Cardiac muscle cell (in vitro differentiated cells and primary cell): ENCODE data around the gene NT5C3A. TPM values are rescaled to one million over a fixed set of nuclear protein-coding genes. Genes with fewer than 3 reads are reported as not detected.

Experiments used
- DNase-seq, 2 donors: peaks; one replicate each; pipeline versions ENCODE4 v3.0.0 to v3.0.0-alpha.2; 2010 to 2017; ENCODE audit warnings: low read depth in 1 of 2, low spot score in 1 of 2
- H3K27ac ChIP-seq: fragments of 200-600 bp; sonication (generic); 2 replicates; pipeline ENCODE4 v1.5.1; 2016
- H3K27me3 ChIP-seq: fragments of 200-600 bp; sonication (generic); 2 replicates; pipeline ENCODE4 v1.6.0; 2016; ENCODE audit warnings: control low read depth
- H3K36me3 ChIP-seq: fragments of 200-600 bp; sonication (generic); 2 replicates; pipeline ENCODE4 v1.5.1; 2016; ENCODE audit warnings: control low read depth
- H3K4me1 ChIP-seq: fragments of 200-600 bp; sonication (generic); 2 replicates; pipeline ENCODE4 v1.8.1; 2017; ENCODE audit warnings: low read depth, mild to moderate bottlenecking, mixed run types
- H3K4me3 ChIP-seq: fragments of 200-600 bp; sonication (generic); 2 replicates; pipeline ENCODE4 v1.5.1; 2016; ENCODE audit warnings: mild to moderate bottlenecking
- H3K9me3 ChIP-seq: fragments of 200-600 bp; sonication (generic); 2 replicates; pipeline ENCODE4 v1.5.1; 2017; ENCODE audit warnings: low read depth, mild to moderate bottlenecking, control low read depth
- polyA plus RNA-seq: library from polyadenylated mRNA; unstranded; fragments of >200 nt; fragmentation: Nextera tagmentation; extraction: Ambion mirVana; gene quantifications from 2 replicates; pipeline ENCODE4 v1.2.1, GENCODE V29; 2016
- total RNA-seq: library from RNA; depleted of rRNA; stranded (reverse); fragments of >200 nt; gene quantifications from 2 replicates; pipeline ENCODE4 v1.2.3, GENCODE V29; 2016
- TF ChIP-seq, protein P1 (sequence below): IDR thresholded peaks from 2 replicates; pipeline ENCODE4 v1.5.1; 2012; ENCODE audit warnings: low read depth, mild to moderate bottlenecking, low read length

The NT5C3A gene
- total and polyA plus RNA-seq, 2 experiments from 2014 or later, result 26.9 to 37.6 TPM

DNA sequence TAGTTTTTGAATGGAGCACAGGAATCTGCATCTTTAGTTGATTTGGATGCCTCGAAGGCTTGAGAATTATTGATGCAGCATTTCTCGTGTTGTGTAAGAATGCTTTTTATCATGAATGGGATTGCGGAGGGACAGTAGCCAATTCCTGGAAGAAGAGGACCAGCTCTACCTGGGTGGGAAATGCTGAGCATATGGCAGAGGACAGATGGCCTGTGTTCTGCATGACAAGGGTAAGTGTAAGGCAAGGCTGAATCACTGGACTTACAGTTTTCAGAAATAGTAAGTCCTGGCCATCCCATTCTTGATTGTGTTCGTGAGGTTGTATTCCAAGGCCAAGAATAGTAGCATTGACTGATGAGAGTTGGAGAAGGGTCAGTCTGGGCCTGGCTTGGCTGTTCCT is 30.7 kb upstream of the NT5C3A start:
- Histone ChIP-seq H3K4me3 (no peak overlapping the region), H3K4me1 (no peaks in the 10 kb centered on the region), H3K9me3 (no peaks in the 10 kb centered on the region), H3K27ac (no peak overlapping the region), H3K36me3 (peaks cover 35% of the 10 kb centered on the region), H3K27me3 (no peaks in the 10 kb centered on the region)
- TF ChIP-seq, protein P1, sequence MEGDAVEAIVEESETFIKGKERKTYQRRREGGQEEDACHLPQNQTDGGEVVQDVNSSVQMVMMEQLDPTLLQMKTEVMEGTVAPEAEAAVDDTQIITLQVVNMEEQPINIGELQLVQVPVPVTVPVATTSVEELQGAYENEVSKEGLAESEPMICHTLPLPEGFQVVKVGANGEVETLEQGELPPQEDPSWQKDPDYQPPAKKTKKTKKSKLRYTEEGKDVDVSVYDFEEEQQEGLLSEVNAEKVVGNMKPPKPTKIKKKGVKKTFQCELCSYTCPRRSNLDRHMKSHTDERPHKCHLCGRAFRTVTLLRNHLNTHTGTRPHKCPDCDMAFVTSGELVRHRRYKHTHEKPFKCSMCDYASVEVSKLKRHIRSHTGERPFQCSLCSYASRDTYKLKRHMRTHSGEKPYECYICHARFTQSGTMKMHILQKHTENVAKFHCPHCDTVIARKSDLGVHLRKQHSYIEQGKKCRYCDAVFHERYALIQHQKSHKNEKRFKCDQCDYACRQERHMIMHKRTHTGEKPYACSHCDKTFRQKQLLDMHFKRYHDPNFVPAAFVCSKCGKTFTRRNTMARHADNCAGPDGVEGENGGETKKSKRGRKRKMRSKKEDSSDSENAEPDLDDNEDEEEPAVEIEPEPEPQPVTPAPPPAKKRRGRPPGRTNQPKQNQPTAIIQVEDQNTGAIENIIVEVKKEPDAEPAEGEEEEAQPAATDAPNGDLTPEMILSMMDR, result no peak
- no peak for DNase-seq

DNA sequence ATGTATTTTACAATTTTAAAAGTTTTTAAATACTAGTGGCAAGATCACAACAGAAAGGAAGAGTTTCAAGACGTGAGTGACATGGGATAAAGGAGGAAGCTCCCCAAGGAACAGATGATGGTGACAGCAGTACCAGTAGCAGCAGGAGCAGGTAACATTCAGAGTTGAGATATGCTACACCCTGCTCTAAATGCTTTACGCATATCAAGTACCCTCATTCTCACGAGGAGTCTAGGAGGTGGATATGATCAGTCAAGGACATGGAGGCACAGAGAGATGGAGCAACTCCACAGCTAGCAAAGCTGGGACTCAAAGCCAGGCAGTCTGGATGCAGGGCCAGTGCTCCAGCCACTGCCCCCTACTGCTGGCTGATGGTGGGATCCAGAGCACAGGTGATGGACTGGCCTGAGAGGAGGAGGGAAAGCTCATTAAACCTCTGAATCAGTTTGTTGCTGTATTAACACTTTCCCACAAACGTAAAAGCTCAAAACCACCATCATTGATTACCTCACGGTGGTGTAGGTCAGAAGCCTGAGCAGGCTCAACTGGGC is 29.1 kb upstream of the NT5C3A start:
- Histone ChIP-seq H3K4me1 (no peaks in the 10 kb centered on the region), H3K27ac (no peak overlapping the region), H3K36me3 (peaks cover 27% of the 10 kb centered on the region), H3K9me3 (no peaks in the 10 kb centered on the region), H3K4me3 (no peak overlapping the region), H3K27me3 (no peaks in the 10 kb centered on the region)
- no peak for DNase-seq
- TF ChIP-seq, protein P1, result no peak

DNA sequence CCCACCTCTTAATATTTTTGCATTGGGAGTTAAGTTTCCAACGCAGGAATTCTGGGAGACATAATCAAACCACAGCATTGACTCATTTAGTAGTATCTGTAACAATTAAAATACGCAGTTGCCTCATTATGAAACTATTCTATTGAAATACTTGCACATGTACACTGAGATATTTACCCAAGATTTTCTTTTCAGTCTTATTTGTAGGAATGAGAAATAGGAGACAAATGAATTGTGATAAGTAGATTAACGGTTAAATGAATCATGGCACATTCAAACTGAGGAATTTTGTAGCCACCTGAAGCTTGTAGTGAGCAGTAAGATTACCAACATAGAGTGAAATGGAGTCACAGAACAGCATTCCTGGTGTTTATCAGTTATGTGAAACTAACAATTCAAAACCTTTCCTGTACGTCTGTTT is 28.5 kb upstream of the NT5C3A start:
- peaks cover 21% of the 10 kb centered on the region for H3K36me3 ChIP-seq
- DNase-seq, result peak in 1 of 2 donors; percentile 63
- H3K27me3 ChIP-seq, result no peaks in the 10 kb centered on the region
- TF ChIP-seq, protein P1, result no peak
- H3K4me1 ChIP-seq, result no peaks in the 10 kb centered on the region
- no peak overlapping the region for H3K27ac ChIP-seq
- H3K9me3 ChIP-seq, result no peaks in the 10 kb centered on the region
- no peak overlapping the region for H3K4me3 ChIP-seq

DNA sequence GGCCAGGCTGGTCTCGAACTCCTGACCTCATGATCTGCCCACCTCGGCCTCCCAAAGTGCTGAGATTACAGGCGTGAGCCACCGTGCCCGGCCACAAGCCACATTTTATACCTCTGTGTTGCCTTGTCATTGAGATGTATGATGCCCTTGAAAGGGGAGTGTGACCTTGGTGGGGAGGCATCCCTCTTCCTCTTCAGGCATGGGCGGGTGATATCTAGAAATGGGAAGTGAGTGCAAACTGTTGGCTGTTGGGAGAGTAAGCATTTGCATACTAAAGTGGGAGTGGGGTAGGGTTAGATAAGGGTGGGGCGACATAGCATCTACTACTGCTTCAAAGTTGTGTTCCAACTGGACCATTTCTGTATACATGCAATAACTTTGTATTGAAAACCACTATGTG is 26.6 kb upstream of the NT5C3A start:
- Histone ChIP-seq H3K36me3 (peaks cover 5% of the 10 kb centered on the region), H3K4me3 (no peak overlapping the region), H3K4me1 (no peaks in the 10 kb centered on the region), H3K9me3 (no peaks in the 10 kb centered on the region), H3K27me3 (no peaks in the 10 kb centered on the region), H3K27ac (no peak overlapping the region)
- TF ChIP-seq, protein P1, result no peak
- DNase-seq, result no peak

DNA sequence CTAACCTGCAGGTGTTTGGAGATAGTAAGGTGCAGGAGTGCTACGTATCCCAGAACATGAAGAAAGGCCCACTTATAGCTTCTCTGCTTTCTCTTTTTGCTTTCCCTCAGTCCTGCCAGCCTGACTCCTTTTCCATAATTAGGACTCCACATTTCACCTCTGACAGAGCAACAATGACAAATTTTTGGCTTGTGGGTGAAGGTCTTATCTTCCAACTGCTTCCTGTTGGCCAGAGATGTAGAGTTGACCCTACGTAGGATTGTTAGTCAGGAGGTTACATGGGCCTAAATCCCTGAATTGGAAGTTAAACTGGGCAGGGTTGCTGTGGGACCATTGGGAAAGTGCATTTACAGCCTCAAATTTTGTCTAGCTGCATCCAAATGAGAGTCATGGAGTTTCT is 25.3 kb upstream of the NT5C3A start:
- Histone ChIP-seq H3K27me3 (no peaks in the 10 kb centered on the region), H3K9me3 (no peaks in the 10 kb centered on the region), H3K36me3 (no peaks in the 10 kb centered on the region), H3K4me1 (no peaks in the 10 kb centered on the region), H3K27ac (no peak overlapping the region), H3K4me3 (no peak overlapping the region)
- TF ChIP-seq, protein P1, result no peak
- DNase-seq, result peak in 1 of 2 donors; percentile 73
